HAP-1 (cell line): ENCODE data around the gene JUN.

Source experiments
- DNase-seq, 2 experiments: peaks; one replicate each; pipeline ENCODE4 v3.0.0-alpha.2; 2016 to 2020; ENCODE audit warnings: low spot score in 2 of 2
- H3K27me3 ChIP-seq: fragments of 250-450 bp; sonication (Bioruptor Pico); 2 replicates; pipeline ENCODE4 v1.5.1; 2020; ENCODE audit warnings: low read depth, mild to moderate bottlenecking, moderate library complexity
- H3K36me3 ChIP-seq: fragments of 250-450 bp; sonication (Bioruptor Pico); replicated peaks from 2 replicates; pipeline ENCODE4 v1.5.1; 2020; ENCODE audit warnings: mild to moderate bottlenecking
- H3K4me1 ChIP-seq: fragments of 250-450 bp; sonication (Bioruptor Pico); 2 replicates; pipeline ENCODE4 v1.5.1; 2020; ENCODE audit warnings: mild to moderate bottlenecking
- H3K4me3 ChIP-seq: fragments of 250-450 bp; sonication (Bioruptor Pico); 2 replicates; pipeline ENCODE4 v1.5.1; 2020; ENCODE audit warnings: mild to moderate bottlenecking, moderate library complexity
- H3K9me3 ChIP-seq: fragments of 250-450 bp; sonication (Bioruptor Pico); 2 replicates; pipeline ENCODE4 v1.5.1; 2020; ENCODE audit warnings: mild to moderate bottlenecking, moderate library complexity
- in situ Hi-C: fragments of 300-500 bp; cut with MboI; formaldehyde crosslinking; loops from 3 replicates; pipeline ENCODE4 v1.14.3; 2020; ENCODE audit warnings: low sequenced_read_pairs, inconsistent platforms, mixed read lengths

Gene JUN

GRCh38 chr1:58785442-58786058 lies 1.7 kb upstream of the JUN start:
- Histone ChIP-seq H3K36me3 (no peaks in the 10 kb centered on the region), H3K4me1 (no peaks in the 10 kb centered on the region), H3K4me3 (peak overlapping the region; percentile 82), H3K9me3 (no peaks in the 10 kb centered on the region), H3K27me3 (no peaks in the 10 kb centered on the region)
- in situ Hi-C loops, result no loop called here
- DNase-seq, result no peak

DNA sequence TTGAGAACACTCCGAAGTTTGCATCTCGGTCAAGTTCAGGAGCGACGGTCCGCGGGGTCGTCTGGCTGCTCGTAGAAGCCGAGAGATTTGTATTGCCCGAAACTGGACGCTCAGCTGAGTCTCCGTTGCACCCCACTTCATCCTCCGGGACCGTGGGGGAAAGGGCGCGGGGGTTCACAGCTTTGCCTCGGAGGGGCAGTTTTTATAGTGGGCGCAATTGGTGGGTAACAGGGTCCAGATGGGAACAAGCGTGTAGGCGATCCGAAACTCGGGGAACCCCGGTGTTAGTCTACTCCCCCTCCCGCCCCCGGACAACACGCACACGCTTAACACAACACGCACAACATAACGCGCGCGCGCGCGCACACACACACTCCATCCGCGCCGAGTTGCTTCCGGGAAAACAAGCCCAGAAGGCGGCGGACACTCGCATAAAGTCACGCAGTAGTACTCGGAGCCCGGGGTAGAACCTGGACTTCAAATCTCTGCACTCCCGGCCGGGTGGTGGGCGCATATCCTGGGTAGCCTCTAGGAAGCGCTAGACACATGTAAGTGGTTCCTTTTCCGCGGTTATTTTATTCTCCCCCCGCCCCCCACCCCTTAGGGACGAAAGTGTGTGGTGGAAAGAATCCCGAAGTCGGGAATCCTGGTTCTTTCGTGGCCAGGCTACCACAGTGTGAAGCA lies 1.1 kb upstream of the JUN start:
- peak; percentile 66 to 79 for DNase-seq
- peak overlapping the region; percentile 82 for H3K4me3 ChIP-seq
- no peaks in the 10 kb centered on the region for H3K27me3 ChIP-seq
- H3K9me3 ChIP-seq, result no peaks in the 10 kb centered on the region
- in situ Hi-C loops, result no loop called here
- no peaks in the 10 kb centered on the region for H3K4me1 ChIP-seq
- no peaks in the 10 kb centered on the region for H3K36me3 ChIP-seq

GRCh38 chr1:58783090-58783992 lies 506 bp downstream of the JUN start:
- Histone ChIP-seq H3K4me1 (no peaks in the 10 kb centered on the region), H3K9me3 (no peaks in the 10 kb centered on the region), H3K27me3 (no peaks in the 10 kb centered on the region), H3K36me3 (no peaks in the 10 kb centered on the region), H3K4me3 (peak overlapping the region; percentile 82)
- in situ Hi-C loops, result no loop called here
- peak; percentile 26 to 69 for DNase-seq

- peak overlapping the region; percentile 82 for H3K4me3 ChIP-seq
- H3K4me1 ChIP-seq, result no peaks in the 10 kb centered on the region
- peak in 1 of 2 experiments; percentile 61 for DNase-seq
- in situ Hi-C loops, result no loop called here
- no peaks in the 10 kb centered on the region for H3K27me3 ChIP-seq
- no peaks in the 10 kb centered on the region for H3K9me3 ChIP-seq
- no peaks in the 10 kb centered on the region for H3K36me3 ChIP-seq
These were observed 1.4 kb downstream of the JUN start for GRCh38 chr1:58782178-58783089.

DNA sequence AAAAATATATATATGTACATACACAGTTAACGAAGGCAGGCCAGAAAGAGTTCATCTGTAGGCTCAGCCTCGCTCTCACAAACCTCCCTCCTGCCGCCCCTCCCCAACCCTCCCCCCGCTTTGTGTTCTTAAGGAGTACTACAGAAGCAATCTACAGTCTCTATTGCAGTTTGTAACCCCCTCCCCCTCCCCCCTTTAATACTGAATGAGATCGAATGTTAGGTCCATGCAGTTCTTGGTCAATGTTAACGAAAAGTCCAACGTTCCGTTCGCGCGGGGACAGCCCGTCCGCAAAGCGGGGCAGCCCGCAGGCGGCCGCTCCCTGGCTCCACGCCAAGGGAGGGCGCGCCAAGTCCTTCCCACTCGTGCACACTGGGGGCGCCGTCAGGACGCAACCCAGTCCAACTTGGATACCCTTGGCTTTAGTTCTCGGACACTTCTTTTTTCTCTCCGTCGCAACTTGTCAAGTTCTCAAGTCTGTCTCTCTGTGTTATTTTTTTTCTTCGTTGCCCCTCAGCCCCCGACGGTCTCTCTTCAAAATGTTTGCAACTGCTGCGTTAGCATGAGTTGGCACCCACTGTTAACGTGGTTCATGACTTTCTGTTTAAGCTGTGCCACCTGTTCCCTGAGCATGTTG lies 2.2 kb downstream of the JUN start:
- H3K9me3 ChIP-seq, result no peaks in the 10 kb centered on the region
- peak; percentile 36 to 67 for DNase-seq
- H3K4me3 ChIP-seq, result peak overlapping the region; percentile 82
- no peaks in the 10 kb centered on the region for H3K4me1 ChIP-seq
- H3K27me3 ChIP-seq, result no peaks in the 10 kb centered on the region
- in situ Hi-C loops, result no loop called here
- no peaks in the 10 kb centered on the region for H3K36me3 ChIP-seq

- no peaks in the 10 kb centered on the region for H3K36me3 ChIP-seq
- in situ Hi-C loops, result no loop called here
- H3K27me3 ChIP-seq, result no peaks in the 10 kb centered on the region
- H3K4me1 ChIP-seq, result no peaks in the 10 kb centered on the region
- no peak for DNase-seq
- H3K9me3 ChIP-seq, result no peaks in the 10 kb centered on the region
- peak overlapping the region; percentile 82; the same call in 1 of the 2 replicates for H3K4me3 ChIP-seq
These were observed 2.9 kb downstream of the JUN start for GRCh38 chr1:58780836-58781452.

DNA sequence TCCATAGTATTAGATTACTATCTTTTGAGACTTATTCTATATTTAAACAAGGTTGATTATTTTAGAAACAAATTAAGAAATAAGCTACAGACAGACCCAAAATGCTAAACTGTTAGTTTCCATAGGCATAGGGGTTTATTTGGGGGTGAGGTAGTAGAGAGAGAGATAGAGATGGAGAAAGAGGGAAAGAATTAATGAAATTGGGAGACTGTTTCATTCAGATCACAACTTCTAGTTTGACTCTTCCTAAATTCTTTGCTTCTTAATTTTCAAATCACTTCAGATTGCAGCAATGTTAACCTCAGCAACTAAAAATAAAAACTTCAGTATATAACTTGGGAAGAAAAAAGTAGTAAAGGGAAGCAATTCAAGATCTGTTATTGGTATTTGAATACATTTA lies 3.4 kb downstream of the JUN start:
- H3K4me3 ChIP-seq, result no peak overlapping the region
- H3K9me3 ChIP-seq, result no peaks in the 10 kb centered on the region
- no peaks in the 10 kb centered on the region for H3K27me3 ChIP-seq
- no peak for DNase-seq
- H3K4me1 ChIP-seq, result no peaks in the 10 kb centered on the region
- H3K36me3 ChIP-seq, result no peaks in the 10 kb centered on the region
- in situ Hi-C loops, result no loop called here

DNA sequence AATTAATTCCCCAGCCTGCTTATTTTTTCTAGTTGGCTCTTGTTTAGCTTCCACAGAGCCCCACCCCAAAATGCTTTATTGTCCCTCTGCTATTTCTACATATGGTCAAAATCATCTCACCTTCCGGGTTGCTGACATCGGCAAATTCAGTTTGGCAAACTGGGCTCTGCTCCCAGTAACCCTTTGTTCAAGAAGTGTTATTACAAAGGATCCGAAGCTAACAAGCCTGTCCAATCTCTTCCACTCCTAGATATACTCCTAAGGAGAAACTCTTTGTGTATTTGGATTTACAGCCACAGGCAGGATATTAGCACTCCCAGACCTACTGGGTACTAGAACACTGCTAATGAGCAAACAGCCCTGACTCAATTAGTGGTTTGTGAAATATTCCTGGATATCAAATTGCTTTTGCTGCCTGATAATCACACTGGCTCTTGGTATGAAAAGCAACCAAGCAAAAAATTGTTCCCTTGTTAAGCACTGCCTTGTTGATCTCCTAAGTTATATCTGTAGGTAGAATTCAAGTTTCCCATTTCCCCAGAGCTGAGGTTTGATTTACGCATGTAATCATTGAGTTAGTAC lies 4.0 kb downstream of the JUN start:
- no peaks in the 10 kb centered on the region for H3K4me1 ChIP-seq
- no peaks in the 10 kb centered on the region for H3K9me3 ChIP-seq
- DNase-seq, result no peak
- no peak overlapping the region for H3K4me3 ChIP-seq
- in situ Hi-C loops, result no loop called here
- no peaks in the 10 kb centered on the region for H3K36me3 ChIP-seq
- H3K27me3 ChIP-seq, result no peaks in the 10 kb centered on the region

DNA sequence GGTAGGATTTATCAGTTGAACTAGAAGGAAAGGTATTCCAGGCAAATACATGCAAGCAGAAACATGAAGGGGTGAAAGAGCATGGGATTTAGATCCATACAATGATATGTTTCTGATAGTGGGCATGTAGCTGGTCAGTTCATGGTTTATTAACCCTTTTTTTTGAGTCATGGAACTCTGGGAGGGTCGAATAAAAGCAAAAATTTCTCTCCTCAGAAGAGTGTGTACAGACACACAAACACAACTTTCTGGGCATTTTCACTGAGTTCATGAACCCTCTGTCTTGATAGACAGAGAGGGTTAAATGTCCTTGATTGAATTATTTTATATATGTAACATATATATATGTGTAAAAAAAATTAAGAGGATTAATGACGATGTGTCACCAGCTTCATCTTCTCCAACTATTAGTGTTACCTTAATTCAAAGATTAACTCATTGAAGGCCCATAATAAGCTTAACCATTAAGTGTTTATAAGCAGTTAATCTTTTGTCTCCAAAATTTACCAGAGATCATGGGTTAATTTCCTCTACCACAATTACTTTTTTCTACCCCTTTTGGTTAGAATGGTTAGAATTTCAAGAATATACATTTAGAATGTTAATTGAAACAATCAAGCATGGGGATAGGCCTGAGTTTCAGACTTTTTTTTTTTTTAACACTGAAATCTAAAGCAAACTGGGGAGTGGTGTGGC lies 4.6 kb downstream of the JUN start:
- in situ Hi-C loops, result no loop called here
- no peaks in the 10 kb centered on the region for H3K27me3 ChIP-seq
- H3K9me3 ChIP-seq, result no peaks in the 10 kb centered on the region
- no peaks in the 10 kb centered on the region for H3K4me1 ChIP-seq
- DNase-seq, result no peak
- no peak overlapping the region for H3K4me3 ChIP-seq
- no peaks in the 10 kb centered on the region for H3K36me3 ChIP-seq

DNA sequence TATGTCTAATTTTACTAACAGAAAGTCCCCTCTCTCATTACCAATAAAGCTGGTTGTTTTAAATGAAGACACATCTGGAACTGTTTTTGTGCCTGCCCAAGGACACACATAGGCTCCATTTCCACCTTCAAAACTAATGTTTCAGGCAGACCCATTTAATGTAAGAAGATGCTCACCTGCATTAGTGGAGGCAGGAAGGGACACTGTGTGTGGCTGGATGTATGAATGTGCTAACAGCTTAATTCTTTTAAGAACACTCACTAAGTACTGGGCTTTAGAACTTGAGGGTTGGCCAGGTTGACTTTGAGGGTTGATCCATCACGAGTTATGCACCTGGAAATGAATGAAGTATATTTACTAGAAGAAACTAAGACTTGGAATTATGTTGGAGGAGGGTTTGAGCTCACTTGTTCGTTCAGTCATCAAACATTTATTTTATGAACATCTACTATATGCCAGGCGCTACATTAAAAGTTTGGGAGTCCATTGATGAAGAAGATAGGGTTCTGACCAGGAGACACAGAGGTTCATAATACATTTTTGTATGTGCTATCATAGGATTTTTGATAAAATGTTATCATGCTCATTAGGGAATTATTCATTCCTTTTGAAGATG lies 5.4 kb downstream of the JUN start:
- in situ Hi-C loops, result no loop called here

DNA sequence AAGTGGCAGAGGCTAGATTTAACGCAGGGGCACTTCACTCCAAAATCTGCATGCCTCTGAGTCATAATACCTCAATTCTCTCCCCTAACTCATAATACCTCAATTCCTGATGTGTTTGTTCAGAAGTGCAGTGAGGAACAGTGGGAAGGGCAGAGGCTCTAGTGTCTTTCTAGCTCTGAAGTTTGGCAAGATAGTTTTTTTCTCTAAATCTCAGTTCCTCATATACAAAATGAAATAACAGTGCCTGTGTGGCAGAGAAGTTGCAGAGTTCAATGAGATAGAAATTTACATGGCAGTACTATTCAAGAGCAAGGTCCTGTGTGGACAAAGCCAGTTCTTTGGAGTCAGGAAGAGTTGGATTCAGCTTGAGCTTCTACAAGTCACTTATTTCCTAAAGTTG lies 9.8 kb downstream of the JUN start:
- no peak overlapping the region for H3K4me3 ChIP-seq
- in situ Hi-C loops, result no loop called here

More for the DNA sequence above, 5.4 kb downstream of the JUN start:
- no peak for DNase-seq
- no peak overlapping the region for H3K4me3 ChIP-seq
- H3K36me3 ChIP-seq, result no peaks in the 10 kb centered on the region
- H3K4me1 ChIP-seq, result no peaks in the 10 kb centered on the region
- no peaks in the 10 kb centered on the region for H3K27me3 ChIP-seq
- H3K9me3 ChIP-seq, result no peaks in the 10 kb centered on the region

More for the DNA sequence above, 9.8 kb downstream of the JUN start:
- DNase-seq, result no peak
- no peaks in the 10 kb centered on the region for H3K27me3 ChIP-seq
- no peaks in the 10 kb centered on the region for H3K36me3 ChIP-seq
- H3K4me1 ChIP-seq, result no peaks in the 10 kb centered on the region
- no peaks in the 10 kb centered on the region for H3K9me3 ChIP-seq
